Osteoblast (primary cell): ENCODE data around the gene DLG5. TPM values are rescaled to one million over a fixed set of nuclear protein-coding genes. Genes with fewer than 3 reads are reported as not detected.

ENCODE experiments used
- DNase-seq: peaks from one replicate; pipeline ENCODE4 v3.0.0; 2011; ENCODE audit warnings: low spot score, mixed read lengths; ENCODE audit not compliant: insufficient read length; ENCODE audit errors: missing footprints
- H2AFZ ChIP-seq: 2 replicates; pipeline ENCODE4 v1.6.0; 2011; ENCODE audit warnings: mild to moderate bottlenecking, low read length
- H3K27ac ChIP-seq: 2 replicates; pipeline ENCODE4 v1.5.1; 2011; ENCODE audit warnings: mild to moderate bottlenecking, low read depth, low read length, moderate library complexity
- H3K27me3 ChIP-seq: 2 replicates; pipeline ENCODE4 v1.6.0; 2012; ENCODE audit warnings: mild to moderate bottlenecking, control low read depth, inconsistent platforms, low read length, moderate library complexity; ENCODE audit not compliant: insufficient read depth
- H3K36me3 ChIP-seq: 2 replicates; pipeline ENCODE4 v1.5.1; 2011; ENCODE audit warnings: mild to moderate bottlenecking, low read length, control low read depth, moderate library complexity; ENCODE audit not compliant: insufficient read depth
- H3K4me1 ChIP-seq: 2 replicates; pipeline ENCODE4 v1.5.1; 2011; ENCODE audit warnings: mild to moderate bottlenecking, low read length, control low read depth, moderate library complexity; ENCODE audit not compliant: insufficient read depth
- H3K4me2 ChIP-seq: 2 replicates; pipeline ENCODE4 v1.6.0; 2011; ENCODE audit warnings: mild to moderate bottlenecking, low read length; ENCODE audit not compliant: insufficient read depth
- H3K4me3 ChIP-seq: fragments of 200-600 bp; sonication (generic); 3 replicates; pipeline ENCODE4 v1.5.1; 2012; ENCODE audit warnings: mild to moderate bottlenecking, low read length, inconsistent platforms; ENCODE audit not compliant: insufficient read depth
- H3K79me2 ChIP-seq: 2 replicates; pipeline ENCODE4 v1.6.0; 2012; ENCODE audit warnings: mild to moderate bottlenecking, low read length, control low read depth, inconsistent platforms; ENCODE audit not compliant: insufficient read depth
- H3K9me3 ChIP-seq: 2 replicates; pipeline ENCODE4 v1.5.1; 2011; ENCODE audit warnings: low read depth, low read length, control low read depth
- H4K20me1 ChIP-seq: 2 replicates; pipeline ENCODE4 v1.6.0; 2012; ENCODE audit warnings: mild to moderate bottlenecking, low read length, control low read depth; ENCODE audit not compliant: insufficient read depth
- total RNA-seq: library from RNA; depleted of rRNA; stranded (reverse); fragments of >200 nt; gene quantifications from 2 replicates; pipeline ENCODE4 v1.2.3, GENCODE V29; 2012
- TF ChIP-seq, protein P1 (sequence below): IDR thresholded peaks from 2 replicates; pipeline ENCODE4 v1.5.1; 2011; ENCODE audit warnings: mild to moderate bottlenecking, low read depth, low read length, moderate library complexity; ENCODE audit errors: extremely low read depth

The DLG5 gene
- total RNA-seq, 1 donor = 51.4 TPM

DNA sequence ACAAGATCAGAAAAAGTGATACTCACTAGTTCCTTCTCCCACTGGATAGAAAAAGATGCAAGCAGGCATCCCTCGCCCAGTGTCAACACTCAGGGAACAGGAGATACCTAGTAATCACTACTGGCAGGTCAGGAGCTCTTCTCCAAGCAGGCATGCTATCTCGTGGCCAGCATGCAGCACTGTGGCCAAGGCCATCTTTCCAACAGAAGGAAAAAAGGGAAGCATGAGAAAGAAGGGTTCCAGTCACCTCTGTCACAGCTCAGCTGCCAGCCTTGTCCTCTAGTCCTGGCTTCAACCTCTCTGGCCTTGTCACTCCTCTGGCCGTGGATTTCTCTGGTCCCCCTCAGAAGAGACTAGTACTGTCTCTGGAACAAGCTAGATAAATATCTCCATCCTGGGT lies 45.3 kb downstream of the DLG5 start:
- DNase-seq = no peak
- no peak overlapping the region for H3K4me2 ChIP-seq
- H3K27ac ChIP-seq = no peak overlapping the region
- H3K79me2 ChIP-seq = peaks cover 84% of the 10 kb centered on the region
- no peaks in the 10 kb centered on the region for H3K27me3 ChIP-seq
- no peak overlapping the region for H2AFZ ChIP-seq
- H4K20me1 ChIP-seq = peaks cover 59% of the 10 kb centered on the region
- H3K9me3 ChIP-seq = no peaks in the 10 kb centered on the region
- TF ChIP-seq, protein P1, sequence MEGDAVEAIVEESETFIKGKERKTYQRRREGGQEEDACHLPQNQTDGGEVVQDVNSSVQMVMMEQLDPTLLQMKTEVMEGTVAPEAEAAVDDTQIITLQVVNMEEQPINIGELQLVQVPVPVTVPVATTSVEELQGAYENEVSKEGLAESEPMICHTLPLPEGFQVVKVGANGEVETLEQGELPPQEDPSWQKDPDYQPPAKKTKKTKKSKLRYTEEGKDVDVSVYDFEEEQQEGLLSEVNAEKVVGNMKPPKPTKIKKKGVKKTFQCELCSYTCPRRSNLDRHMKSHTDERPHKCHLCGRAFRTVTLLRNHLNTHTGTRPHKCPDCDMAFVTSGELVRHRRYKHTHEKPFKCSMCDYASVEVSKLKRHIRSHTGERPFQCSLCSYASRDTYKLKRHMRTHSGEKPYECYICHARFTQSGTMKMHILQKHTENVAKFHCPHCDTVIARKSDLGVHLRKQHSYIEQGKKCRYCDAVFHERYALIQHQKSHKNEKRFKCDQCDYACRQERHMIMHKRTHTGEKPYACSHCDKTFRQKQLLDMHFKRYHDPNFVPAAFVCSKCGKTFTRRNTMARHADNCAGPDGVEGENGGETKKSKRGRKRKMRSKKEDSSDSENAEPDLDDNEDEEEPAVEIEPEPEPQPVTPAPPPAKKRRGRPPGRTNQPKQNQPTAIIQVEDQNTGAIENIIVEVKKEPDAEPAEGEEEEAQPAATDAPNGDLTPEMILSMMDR = no peak
- H3K4me3 ChIP-seq = no peak overlapping the region
- H3K36me3 ChIP-seq = no peaks in the 10 kb centered on the region
- H3K4me1 ChIP-seq = peaks cover 7% of the 10 kb centered on the region

DNA sequence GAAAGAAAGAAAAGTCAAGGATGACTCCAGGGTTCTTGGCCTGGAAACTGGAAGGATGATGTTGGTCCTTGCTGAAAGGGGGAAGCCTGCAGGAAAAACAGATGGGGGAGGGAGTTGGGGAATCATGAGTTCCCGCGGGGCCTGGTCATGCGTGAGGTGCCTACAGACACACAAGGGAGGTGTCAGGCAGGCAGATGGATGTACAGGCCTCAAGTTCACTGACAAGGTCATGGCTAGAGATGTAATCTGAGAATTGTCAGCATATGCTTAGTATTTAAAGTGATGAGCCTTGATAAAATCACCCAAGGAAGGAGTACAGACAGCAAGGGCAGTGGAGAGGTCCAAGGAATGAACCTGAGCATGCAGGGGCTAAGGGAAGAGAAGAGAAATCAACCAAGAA lies 46.8 kb downstream of the DLG5 start:
- TF ChIP-seq, protein P1 = no peak
- H3K27me3 ChIP-seq = no peaks in the 10 kb centered on the region
- H3K4me3 ChIP-seq = no peak overlapping the region
- H4K20me1 ChIP-seq = peaks cover 58% of the 10 kb centered on the region
- no peaks in the 10 kb centered on the region for H3K36me3 ChIP-seq
- H3K27ac ChIP-seq = no peak overlapping the region
- no peak for DNase-seq
- peaks cover 83% of the 10 kb centered on the region for H3K79me2 ChIP-seq
- peaks cover 7% of the 10 kb centered on the region for H3K4me1 ChIP-seq
- H3K9me3 ChIP-seq = no peaks in the 10 kb centered on the region
- H2AFZ ChIP-seq = no peak overlapping the region
- no peak overlapping the region for H3K4me2 ChIP-seq

DNA sequence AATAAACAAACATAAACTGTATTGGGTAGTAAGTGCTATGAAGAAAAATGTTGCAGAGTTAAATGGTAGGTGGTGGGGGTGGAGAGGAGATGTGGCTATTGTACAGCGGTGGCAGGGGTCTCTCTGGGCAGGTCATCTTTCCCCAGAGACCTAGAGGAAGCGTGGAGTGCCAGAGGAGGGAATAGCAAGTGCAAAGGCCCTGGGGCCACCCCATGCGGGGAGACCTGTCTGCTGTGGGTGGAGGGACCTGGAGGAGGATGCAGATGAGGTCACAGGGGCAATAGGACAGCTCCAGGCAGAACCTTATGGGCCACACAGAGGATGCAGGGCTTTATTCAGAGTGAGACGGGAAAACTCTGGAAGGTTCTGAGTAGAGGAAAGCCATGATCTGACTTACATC lies 47.5 kb downstream of the DLG5 start:
- Histone ChIP-seq H3K4me1 (peaks cover 11% of the 10 kb centered on the region), H3K36me3 (no peaks in the 10 kb centered on the region), H3K4me2 (no peak overlapping the region), H4K20me1 (peaks cover 60% of the 10 kb centered on the region), H3K27me3 (no peaks in the 10 kb centered on the region), H3K4me3 (no peak overlapping the region), H3K79me2 (peaks cover 82% of the 10 kb centered on the region), H2AFZ (no peak overlapping the region), H3K9me3 (no peaks in the 10 kb centered on the region), H3K27ac (no peak overlapping the region)
- DNase-seq = no peak
- TF ChIP-seq, protein P1 = no peak

DNA sequence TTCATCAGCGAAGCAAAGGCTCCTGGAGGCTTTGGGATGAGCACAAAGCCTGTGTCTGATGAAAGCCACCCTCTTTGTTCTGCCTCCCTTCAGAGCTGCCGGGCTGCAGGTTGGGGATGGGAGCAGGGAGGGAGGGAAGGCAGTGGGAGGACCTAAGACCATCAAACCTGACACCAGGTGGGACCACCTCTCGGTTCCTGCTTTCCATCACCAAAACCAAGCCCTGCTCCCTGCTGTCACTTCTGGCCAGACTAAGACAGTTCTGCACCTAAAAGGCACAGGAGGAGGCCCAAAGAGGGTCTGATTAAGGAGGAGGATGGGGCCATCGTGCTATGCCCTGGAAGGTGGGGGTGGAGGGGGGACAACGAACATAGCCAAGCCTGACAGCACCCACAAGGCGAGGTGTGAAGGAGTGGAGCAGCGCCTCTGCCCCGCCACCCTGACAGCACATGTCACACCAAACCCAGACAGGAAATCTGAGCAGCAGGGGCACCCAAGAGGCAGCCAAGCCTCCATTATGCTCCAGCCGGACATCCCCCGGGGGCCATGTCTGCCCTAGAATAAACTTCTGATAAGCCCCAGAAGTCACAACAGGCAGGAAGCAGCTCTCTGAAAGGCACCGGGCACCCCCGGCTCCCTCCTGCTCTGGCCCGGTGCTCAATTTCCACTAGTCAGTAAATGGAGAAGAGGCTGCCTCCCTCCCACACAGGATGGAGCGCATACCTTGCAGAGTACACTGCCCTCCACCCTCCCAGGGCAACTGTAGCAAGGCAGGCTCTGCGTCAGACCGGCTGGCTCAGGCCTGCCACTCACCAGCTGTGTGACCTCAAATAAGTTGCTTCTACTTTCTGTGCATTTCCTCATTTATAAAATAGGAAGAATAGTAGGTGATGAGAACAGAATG lies 48.9 kb downstream of the DLG5 start:
- DNase-seq = peak; percentile 90
- peaks cover 79% of the 10 kb centered on the region for H3K79me2 ChIP-seq
- H3K9me3 ChIP-seq = no peaks in the 10 kb centered on the region
- no peak overlapping the region for H3K4me2 ChIP-seq
- H3K27ac ChIP-seq = no peak overlapping the region
- H4K20me1 ChIP-seq = peaks cover 66% of the 10 kb centered on the region
- no peak overlapping the region for H2AFZ ChIP-seq
- H3K4me1 ChIP-seq = peaks cover 19% of the 10 kb centered on the region
- no peak overlapping the region for H3K4me3 ChIP-seq
- no peaks in the 10 kb centered on the region for H3K36me3 ChIP-seq
- TF ChIP-seq, protein P1 = no peak
- H3K27me3 ChIP-seq = no peaks in the 10 kb centered on the region
